Measurements from ENCODE around the gene ARHGEF10L.
"Not testable (repeated sequence)": the region's sequence is repeated elsewhere in the genome, so short reads cannot be mapped to it uniquely, and the experiment has no call there.

The ARHGEF10L gene, protein sequence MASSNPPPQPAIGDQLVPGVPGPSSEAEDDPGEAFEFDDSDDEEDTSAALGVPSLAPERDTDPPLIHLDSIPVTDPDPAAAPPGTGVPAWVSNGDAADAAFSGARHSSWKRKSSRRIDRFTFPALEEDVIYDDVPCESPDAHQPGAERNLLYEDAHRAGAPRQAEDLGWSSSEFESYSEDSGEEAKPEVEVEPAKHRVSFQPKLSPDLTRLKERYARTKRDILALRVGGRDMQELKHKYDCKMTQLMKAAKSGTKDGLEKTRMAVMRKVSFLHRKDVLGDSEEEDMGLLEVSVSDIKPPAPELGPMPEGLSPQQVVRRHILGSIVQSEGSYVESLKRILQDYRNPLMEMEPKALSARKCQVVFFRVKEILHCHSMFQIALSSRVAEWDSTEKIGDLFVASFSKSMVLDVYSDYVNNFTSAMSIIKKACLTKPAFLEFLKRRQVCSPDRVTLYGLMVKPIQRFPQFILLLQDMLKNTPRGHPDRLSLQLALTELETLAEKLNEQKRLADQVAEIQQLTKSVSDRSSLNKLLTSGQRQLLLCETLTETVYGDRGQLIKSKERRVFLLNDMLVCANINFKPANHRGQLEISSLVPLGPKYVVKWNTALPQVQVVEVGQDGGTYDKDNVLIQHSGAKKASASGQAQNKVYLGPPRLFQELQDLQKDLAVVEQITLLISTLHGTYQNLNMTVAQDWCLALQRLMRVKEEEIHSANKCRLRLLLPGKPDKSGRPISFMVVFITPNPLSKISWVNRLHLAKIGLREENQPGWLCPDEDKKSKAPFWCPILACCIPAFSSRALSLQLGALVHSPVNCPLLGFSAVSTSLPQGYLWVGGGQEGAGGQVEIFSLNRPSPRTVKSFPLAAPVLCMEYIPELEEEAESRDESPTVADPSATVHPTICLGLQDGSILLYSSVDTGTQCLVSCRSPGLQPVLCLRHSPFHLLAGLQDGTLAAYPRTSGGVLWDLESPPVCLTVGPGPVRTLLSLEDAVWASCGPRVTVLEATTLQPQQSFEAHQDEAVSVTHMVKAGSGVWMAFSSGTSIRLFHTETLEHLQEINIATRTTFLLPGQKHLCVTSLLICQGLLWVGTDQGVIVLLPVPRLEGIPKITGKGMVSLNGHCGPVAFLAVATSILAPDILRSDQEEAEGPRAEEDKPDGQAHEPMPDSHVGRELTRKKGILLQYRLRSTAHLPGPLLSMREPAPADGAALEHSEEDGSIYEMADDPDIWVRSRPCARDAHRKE (N-terminal part only)

DNA sequence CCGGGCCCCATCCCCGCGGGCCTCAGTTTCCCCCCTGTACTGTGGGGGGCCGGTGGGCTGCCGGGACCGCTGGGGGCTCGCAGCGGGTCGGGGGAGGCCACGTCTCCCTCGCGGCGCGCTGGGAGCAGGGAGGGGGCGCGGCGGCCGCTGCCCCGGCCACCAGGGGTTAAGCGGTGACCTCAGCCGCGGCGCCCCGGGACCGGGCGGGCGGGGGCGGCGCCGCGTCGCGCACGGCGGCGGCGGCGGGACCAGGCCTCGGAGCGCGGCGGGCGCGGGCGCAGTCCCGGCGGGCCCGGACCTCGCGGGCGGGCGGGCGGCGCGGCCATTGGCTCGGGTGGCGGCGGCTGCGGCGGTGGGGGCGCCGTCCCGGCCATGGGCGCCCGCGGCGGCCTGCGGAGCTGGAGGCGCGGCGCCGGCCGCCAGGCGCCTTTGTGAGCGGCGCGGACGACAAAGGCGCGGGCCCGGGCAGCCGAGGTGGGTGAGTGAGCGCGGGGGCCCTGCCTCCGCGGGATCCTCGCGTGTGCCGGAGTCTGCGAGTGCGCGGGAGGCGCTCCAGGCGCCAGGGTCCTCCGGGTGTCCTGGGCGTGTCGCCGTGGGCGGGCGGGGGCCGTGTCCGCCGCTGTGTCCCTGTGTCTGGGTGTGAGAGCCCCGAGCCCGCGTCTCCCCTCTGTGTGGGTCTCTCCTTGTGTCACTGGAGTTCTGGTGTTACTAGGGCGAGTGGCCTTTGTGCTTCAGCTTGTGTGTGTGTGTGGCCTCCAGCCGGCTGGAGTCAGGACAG is at the start of gene ARHGEF10L:
ARHGEF10L (plus strand) TSS at position 222 of the 778 bp plus-strand sequence. CDS start 40,898 bp downstream, outside the sequence.
- no peak for DNase-seq

DNA sequence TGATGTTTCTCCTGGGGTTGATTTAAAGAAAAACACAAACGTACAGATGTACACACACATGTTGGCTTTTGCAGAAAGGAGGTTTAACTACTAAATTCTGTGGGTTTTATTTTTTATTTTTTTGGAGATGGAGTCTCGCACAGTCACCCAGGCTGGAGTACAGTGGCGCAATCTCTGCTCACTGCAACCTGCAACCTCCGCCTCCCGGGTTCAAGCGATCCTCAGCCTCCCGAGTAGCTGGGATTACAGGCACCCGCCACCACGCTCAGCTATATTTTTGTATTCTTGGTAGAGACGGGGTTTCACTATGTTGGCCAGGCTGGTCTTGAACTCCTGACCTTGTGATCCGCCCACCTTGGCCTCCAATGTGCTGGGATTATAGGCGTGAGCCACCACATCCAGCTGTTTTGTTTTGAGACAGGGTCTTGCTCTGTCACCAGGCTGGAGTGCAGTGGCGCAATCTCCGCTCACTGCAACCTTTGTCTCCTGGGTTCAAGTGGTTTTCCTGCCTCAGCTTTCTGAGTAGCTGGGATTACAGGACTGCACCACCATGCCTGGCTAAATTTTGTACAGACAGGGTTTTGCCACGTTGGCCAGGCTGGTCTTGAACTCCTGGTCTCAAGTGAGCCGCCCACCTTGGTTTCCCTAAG is 49.6 kb upstream of the ARHGEF10L start:
- not testable (repeated sequence) for DNase-seq

DNA sequence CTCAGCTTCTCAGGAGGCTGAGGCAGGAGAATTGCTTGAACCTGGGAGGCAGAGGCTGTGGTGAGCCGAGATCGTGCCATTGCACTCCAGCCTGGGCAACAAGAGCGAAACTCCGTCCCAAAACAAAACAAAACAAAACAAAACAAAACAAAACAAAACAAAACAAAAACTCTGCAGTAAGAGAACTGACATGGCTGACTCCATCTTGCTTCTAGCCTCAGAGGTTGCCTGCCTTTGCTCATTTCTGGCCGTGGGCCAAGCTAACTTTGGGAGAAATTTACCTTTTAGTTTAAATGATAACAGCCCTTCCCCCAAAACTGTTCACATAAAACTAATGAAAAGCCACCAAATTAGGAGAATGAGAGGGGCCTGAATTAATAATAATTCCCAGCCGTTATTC is 48.8 kb upstream of the ARHGEF10L start:
- not testable (repeated sequence) for DNase-seq

- DNase-seq = peak; percentile 66 to 70
These were observed 45.3 kb upstream of the ARHGEF10L start for GRCh38 chr1:17494114-17494729.

DNA sequence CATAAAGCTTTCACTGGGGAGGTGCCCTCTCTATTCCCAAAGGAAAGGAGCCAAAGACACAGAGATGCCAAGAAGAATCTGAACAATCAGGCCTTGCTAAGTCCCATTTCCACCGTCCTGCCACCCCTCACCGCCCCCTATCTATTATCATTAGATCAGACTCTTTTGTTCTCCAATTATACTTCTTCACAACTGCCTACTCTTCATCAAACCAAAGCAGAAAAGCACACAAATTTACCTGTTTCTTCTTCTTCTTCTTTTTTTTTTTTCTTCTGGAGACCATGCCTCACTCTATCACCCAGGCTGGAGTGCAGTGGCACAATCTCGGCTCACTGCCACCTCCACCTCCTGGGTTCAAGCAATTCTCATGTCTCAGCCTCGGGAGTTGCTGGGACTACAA is 43.1 kb upstream of the ARHGEF10L start:
- no peak for DNase-seq

DNA sequence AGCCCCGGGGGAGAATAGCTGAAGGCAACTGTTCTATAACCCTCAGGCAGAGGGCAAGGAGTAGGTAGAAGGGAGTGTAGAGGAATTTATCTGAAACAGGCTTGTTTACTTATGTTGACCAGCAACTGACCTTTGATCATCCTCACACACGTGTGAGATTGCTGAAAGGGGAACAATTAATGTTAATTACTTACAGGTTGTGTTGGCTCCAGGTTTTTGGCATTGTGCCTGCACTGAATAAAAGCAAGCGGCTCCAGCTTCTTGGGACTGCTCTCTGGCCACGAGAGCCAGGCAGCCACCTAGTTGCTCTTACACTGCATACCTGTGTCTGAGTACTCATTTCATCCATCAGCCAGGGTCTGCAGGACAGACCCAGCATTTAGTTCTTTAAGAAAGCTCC is 41.3 kb upstream of the ARHGEF10L start:
- DNase-seq = no peak

GRCh38 chr1:17502326-17502778 is 37.1 kb upstream of the ARHGEF10L start:
- DNase-seq = peak; percentile 58 to 67

DNA sequence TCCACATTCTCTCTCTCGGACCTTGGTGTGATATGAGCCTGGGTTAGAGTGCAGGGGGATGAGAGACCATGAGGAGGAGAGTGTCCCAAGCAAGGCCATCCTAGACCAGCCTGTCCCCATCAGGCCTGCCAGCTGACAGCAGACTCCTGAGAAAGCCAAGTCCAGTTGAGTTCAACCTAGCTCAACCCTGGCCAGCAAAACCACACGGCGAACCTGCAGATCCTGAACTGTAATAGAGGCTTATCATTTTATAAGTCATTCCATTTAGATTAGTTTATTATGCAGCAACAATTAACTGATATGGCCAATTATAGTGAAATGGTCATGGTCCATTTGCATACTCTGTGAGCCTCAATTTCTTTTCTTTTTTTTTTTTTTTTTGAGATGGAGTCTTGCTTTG is 36.4 kb upstream of the ARHGEF10L start:
- no peak for DNase-seq

GRCh38 chr1:17507200-17507599 is 32.3 kb upstream of the ARHGEF10L start:
- DNase-seq = not testable (repeated sequence)

- DNase-seq = no peak
These were observed 31.6 kb upstream of the ARHGEF10L start for GRCh38 chr1:17507915-17508314.

GRCh38 chr1:17509363-17509762 is 30.1 kb upstream of the ARHGEF10L start:
- no peak for DNase-seq

DNA sequence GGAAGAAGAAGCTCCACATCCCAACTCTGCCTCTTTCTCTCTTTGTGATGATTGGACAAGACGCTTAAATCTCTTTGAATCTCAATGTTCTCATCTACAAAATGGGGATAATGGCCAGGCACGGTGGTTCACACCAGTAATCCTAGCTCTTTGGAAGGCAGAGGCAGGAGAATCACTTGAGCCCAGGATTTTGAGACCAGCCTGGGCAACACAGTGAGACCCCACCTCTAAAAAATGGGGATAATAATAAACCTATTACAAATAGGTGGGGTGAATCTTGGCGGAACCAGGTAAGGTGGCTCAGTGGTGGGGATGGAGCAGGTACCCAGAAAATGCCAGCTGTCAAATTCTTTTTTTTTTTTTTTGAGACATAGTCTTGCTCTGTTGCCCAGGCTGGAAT is 29.4 kb upstream of the ARHGEF10L start:
- no peak for DNase-seq

GRCh38 chr1:17511188-17511587 is 28.3 kb upstream of the ARHGEF10L start:
- DNase-seq = no peak

GRCh38 chr1:17513131-17513530 is 26.4 kb upstream of the ARHGEF10L start:
- no peak for DNase-seq

- no peak for DNase-seq
These were observed 24.7 kb upstream of the ARHGEF10L start for GRCh38 chr1:17514776-17515175.

DNA sequence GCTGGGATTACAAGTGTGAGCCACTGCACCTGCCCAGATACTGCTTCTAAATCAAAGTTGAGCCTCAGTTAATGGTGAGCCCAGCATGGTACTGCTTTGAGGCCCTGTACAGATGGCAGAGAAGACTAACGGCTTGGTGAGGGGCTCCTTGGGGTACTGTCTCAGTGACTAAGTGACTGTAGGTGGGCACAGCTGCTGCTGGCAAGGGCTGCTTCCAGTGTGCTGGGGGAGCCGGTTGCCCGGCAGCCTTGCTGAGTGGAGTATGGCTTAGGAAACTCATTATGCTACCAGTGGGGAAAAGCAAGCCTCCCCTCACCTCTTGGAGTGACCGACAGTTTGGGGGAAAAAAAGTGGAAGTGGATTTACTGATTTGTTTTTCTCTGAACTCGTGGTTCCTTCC is 23.6 kb upstream of the ARHGEF10L start:
- DNase-seq = no peak

- no peak for DNase-seq
These were observed 22.9 kb upstream of the ARHGEF10L start for GRCh38 chr1:17516303-17517214.

DNA sequence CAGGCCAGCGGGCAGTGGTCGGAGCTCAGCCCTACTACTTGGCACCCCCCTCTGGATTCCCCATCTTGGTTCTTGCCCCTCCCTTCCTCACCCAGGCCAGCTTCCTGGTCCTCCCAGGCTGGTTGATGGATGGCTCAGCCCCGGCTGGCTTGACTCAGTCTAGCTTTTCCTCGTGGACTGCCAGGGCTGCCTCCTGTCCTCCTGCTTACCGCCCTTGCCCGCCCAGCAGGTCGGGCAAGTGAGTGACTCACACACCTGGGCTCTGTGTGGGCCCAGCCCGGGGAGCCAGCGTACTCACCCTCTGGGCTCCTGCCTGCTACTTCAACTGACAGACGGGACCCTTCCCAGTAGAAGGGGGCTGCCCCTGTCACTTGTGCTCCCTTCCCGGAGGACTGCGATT is 19.5 kb upstream of the ARHGEF10L start:
- no peak for DNase-seq

- no peak for DNase-seq
These were observed 18.8 kb upstream of the ARHGEF10L start for GRCh38 chr1:17520473-17521319.
